Measurements from ENCODE around the gene OR10A2.

DNA sequence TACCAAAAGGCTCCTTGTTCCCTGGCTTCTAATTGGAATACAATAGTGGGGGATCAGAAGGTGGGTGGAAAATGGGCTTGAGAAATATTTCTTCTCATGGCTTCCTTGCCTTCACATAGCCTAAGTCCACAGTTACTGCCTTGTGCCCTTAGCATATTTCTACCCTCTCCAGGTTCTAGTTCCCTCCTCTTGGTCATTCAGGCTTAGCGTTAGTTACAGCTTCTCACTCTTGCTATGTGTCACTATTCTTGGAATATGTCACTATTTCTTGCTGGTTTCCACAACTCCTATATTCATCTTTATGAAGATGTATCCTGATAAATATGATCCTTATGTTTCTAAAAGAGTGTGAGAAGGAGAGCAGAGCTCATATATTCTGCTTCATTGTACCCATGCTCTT, 27.0 kb downstream of the OR10A2 start:
- TF ChIP-seq, protein P1, sequence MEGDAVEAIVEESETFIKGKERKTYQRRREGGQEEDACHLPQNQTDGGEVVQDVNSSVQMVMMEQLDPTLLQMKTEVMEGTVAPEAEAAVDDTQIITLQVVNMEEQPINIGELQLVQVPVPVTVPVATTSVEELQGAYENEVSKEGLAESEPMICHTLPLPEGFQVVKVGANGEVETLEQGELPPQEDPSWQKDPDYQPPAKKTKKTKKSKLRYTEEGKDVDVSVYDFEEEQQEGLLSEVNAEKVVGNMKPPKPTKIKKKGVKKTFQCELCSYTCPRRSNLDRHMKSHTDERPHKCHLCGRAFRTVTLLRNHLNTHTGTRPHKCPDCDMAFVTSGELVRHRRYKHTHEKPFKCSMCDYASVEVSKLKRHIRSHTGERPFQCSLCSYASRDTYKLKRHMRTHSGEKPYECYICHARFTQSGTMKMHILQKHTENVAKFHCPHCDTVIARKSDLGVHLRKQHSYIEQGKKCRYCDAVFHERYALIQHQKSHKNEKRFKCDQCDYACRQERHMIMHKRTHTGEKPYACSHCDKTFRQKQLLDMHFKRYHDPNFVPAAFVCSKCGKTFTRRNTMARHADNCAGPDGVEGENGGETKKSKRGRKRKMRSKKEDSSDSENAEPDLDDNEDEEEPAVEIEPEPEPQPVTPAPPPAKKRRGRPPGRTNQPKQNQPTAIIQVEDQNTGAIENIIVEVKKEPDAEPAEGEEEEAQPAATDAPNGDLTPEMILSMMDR (IDR thresholded peaks at IDR 0.05; ENCODE audit: low read length), result no peak
- TF ChIP-seq EZH2 (IDR thresholded peaks at IDR 0.05; ENCODE audit: borderline replicate concordance, low read length), result no peak

All from OCI-LY1 (cell line).